Measurements from ENCODE around the gene SEC23IP. TPM values are rescaled to one million over a fixed set of nuclear protein-coding genes. Genes with fewer than 3 reads are reported as not detected.

SEC23IP gene
- total RNA-seq, 1 donor from 2014 or later: 64.6 TPM

DNA sequence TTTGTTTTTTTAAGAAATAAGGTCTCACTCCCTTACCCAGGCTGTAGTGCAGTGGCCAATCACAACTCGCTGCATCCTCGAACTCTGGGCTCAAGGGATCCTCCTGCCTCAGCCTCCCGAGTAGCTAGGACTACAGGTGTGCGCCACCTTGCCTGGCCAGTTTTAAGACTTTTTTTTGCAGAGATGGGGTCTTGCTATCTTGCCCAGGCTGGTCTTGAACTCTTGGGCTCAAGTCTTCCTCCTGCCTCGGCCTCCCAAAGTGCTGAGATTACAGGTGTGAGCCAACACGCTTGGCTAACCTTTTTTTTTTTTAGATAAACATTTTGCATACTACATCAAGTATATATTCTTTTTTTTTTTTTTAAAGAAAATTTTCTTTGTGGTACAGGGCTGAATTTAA lies 18.2 kb downstream of the SEC23IP start:
- H3K27ac Mint-ChIP-seq (ENCODE audit: unreplicated experiment): no peak overlapping the region
- no peak for DNase-seq (ENCODE audit: extremely low spot score, unreplicated experiment)
- TF ChIP-seq, protein P1, sequence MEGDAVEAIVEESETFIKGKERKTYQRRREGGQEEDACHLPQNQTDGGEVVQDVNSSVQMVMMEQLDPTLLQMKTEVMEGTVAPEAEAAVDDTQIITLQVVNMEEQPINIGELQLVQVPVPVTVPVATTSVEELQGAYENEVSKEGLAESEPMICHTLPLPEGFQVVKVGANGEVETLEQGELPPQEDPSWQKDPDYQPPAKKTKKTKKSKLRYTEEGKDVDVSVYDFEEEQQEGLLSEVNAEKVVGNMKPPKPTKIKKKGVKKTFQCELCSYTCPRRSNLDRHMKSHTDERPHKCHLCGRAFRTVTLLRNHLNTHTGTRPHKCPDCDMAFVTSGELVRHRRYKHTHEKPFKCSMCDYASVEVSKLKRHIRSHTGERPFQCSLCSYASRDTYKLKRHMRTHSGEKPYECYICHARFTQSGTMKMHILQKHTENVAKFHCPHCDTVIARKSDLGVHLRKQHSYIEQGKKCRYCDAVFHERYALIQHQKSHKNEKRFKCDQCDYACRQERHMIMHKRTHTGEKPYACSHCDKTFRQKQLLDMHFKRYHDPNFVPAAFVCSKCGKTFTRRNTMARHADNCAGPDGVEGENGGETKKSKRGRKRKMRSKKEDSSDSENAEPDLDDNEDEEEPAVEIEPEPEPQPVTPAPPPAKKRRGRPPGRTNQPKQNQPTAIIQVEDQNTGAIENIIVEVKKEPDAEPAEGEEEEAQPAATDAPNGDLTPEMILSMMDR (IDR thresholded peaks at IDR 0.05): no peak
- no peaks in the 10 kb centered on the region for H3K4me1 Mint-ChIP-seq (ENCODE audit: unreplicated experiment)
- no peak overlapping the region for H3K4me3 Mint-ChIP-seq (ENCODE audit: unreplicated experiment)
- peaks cover 41% of the 10 kb centered on the region for H3K36me3 Mint-ChIP-seq (ENCODE audit: unreplicated experiment)
- H3K27me3 Mint-ChIP-seq (ENCODE audit: unreplicated experiment): no peaks in the 10 kb centered on the region
- no peaks in the 10 kb centered on the region for H3K9me3 Mint-ChIP-seq (ENCODE audit: unreplicated experiment)

DNA sequence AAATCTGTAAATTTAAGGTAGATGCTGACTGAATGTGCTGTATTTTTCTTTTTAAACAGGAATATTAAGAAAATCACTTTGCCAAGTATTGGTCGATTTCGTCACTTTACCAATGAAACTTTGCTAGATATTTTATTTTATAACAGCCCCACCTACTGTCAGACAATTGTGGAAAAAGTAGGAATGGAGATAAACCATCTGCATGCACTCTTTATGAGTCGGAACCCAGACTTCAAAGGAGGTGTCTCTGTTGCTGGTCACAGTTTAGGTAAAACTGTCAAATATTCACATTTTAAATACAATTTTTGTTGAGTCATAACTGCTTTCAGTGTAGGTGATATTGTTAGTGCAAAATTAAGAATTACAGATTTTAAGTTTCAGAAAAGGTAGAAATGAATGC lies 25.2 kb downstream of the SEC23IP start:
- Mint-ChIP-seq H3K27ac (ENCODE audit: unreplicated experiment) (no peak overlapping the region), H3K27me3 (ENCODE audit: unreplicated experiment) (no peaks in the 10 kb centered on the region), H3K4me3 (ENCODE audit: unreplicated experiment) (no peak overlapping the region), H3K4me1 (ENCODE audit: unreplicated experiment) (peaks cover 16% of the 10 kb centered on the region), H3K36me3 (ENCODE audit: unreplicated experiment) (peaks cover 52% of the 10 kb centered on the region), H3K9me3 (ENCODE audit: unreplicated experiment) (no peaks in the 10 kb centered on the region)
- no peak for DNase-seq (ENCODE audit: extremely low spot score, unreplicated experiment)
- TF ChIP-seq, protein P1 (IDR thresholded peaks at IDR 0.05): peak; percentile 37

DNA sequence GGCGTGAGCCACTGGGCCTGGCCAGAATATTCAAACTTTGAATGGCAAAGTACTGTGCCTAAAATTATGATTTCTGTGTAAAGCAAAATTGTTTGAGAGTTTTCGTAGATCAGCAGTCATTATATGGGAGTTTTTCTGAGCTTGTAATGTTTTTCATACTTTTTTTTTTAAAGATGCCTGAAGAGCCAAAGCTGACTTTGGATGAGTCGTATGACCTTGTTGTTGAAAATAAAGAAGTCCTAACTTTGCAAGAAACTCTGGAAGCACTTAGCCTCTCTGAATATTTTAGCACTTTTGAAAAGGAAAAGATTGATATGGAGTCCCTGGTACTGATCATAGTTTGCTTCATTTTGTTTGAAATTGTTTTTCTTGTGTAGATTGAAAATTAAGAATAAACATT lies 26.7 kb downstream of the SEC23IP start:
- H3K27ac Mint-ChIP-seq (ENCODE audit: unreplicated experiment): peak overlapping the region; percentile 64
- TF ChIP-seq, protein P1 (IDR thresholded peaks at IDR 0.05): no peak
- no peak overlapping the region for H3K4me3 Mint-ChIP-seq (ENCODE audit: unreplicated experiment)
- H3K36me3 Mint-ChIP-seq (ENCODE audit: unreplicated experiment): peaks cover 56% of the 10 kb centered on the region
- DNase-seq (ENCODE audit: extremely low spot score, unreplicated experiment): no peak
- peaks cover 16% of the 10 kb centered on the region for H3K4me1 Mint-ChIP-seq (ENCODE audit: unreplicated experiment)
- H3K27me3 Mint-ChIP-seq (ENCODE audit: unreplicated experiment): no peaks in the 10 kb centered on the region
- no peaks in the 10 kb centered on the region for H3K9me3 Mint-ChIP-seq (ENCODE audit: unreplicated experiment)

DNA sequence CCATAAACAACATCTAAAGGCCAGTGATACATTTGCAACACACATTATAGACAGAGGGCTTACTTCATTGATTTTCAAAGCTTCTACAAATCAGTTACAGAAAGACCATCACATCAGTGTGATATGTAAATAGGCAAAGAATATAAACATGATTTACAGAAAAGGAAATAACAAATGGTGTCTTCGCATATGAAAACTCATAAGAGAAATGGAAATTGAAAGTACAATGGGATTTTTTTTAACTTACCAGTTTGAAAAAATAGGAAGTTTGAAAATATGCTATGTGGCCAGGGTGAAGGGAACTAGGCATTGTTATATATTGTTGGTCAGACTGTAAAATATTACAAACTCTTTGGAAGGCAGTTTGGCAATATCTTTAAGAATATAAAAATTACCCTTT lies 27.3 kb downstream of the SEC23IP start:
- peaks cover 56% of the 10 kb centered on the region for H3K36me3 Mint-ChIP-seq (ENCODE audit: unreplicated experiment)
- TF ChIP-seq, protein P1 (IDR thresholded peaks at IDR 0.05): no peak
- DNase-seq (ENCODE audit: extremely low spot score, unreplicated experiment): no peak
- no peak overlapping the region for H3K4me3 Mint-ChIP-seq (ENCODE audit: unreplicated experiment)
- H3K27me3 Mint-ChIP-seq (ENCODE audit: unreplicated experiment): no peaks in the 10 kb centered on the region
- H3K27ac Mint-ChIP-seq (ENCODE audit: unreplicated experiment): peak overlapping the region; percentile 64
- no peaks in the 10 kb centered on the region for H3K9me3 Mint-ChIP-seq (ENCODE audit: unreplicated experiment)
- peaks cover 16% of the 10 kb centered on the region for H3K4me1 Mint-ChIP-seq (ENCODE audit: unreplicated experiment)

DNA sequence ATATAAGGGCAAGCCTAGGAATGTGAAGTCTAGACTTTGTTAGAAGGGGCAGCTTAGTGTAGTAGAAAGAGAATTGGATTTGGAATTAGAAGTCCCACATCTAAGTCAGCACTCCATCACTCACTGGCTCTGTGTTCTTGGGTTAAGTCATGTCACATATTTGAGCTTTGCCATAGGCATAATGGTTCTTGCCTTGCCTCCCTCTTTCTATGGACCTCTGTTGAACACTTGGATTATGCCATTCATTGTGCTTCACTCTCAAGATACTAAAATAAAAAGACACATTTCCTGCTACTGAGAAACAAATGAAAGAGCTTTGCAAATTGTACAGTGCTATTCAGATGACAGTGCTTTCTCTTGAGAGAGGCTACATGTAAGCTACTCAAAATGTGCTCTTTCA lies 35.9 kb downstream of the SEC23IP start:
- peaks cover 42% of the 10 kb centered on the region for H3K36me3 Mint-ChIP-seq (ENCODE audit: unreplicated experiment)
- DNase-seq (ENCODE audit: extremely low spot score, unreplicated experiment): no peak
- H3K27ac Mint-ChIP-seq (ENCODE audit: unreplicated experiment): no peak overlapping the region
- peaks cover 3% of the 10 kb centered on the region for H3K4me1 Mint-ChIP-seq (ENCODE audit: unreplicated experiment)
- H3K4me3 Mint-ChIP-seq (ENCODE audit: unreplicated experiment): no peak overlapping the region
- TF ChIP-seq, protein P1 (IDR thresholded peaks at IDR 0.05): no peak
- no peaks in the 10 kb centered on the region for H3K9me3 Mint-ChIP-seq (ENCODE audit: unreplicated experiment)
- H3K27me3 Mint-ChIP-seq (ENCODE audit: unreplicated experiment): no peaks in the 10 kb centered on the region
